IPS-18a (cell line): ENCODE results near the gene FNDC10.
"Not testable (repeated sequence)": the region's sequence is repeated elsewhere in the genome, so short reads cannot be mapped to it uniquely, and the experiment has no call there.

Experiments used
- H3K27ac ChIP-seq: one replicate; pipeline ENCODE4 v1.5.1; 2013; ENCODE audit warnings: low read length
- H3K27me3 ChIP-seq: one replicate; pipeline ENCODE4 v1.6.1; 2013; ENCODE audit warnings: mild to moderate bottlenecking, low read length; ENCODE audit not compliant: control insufficient read depth, insufficient read depth
- H3K36me3 ChIP-seq: one replicate; pipeline ENCODE4 v1.6.1; 2013; ENCODE audit warnings: low read depth, low read length; ENCODE audit not compliant: control insufficient read depth
- H3K4me1 ChIP-seq: one replicate; pipeline ENCODE4 v1.6.1; 2013; ENCODE audit warnings: low read depth, low read length; ENCODE audit not compliant: control insufficient read depth
- H3K4me3 ChIP-seq: one replicate; pipeline ENCODE4 v1.5.1; 2013; ENCODE audit warnings: low read length
- H3K9ac ChIP-seq: one replicate; pipeline ENCODE4 v1.6.1; 2013; ENCODE audit warnings: mild to moderate bottlenecking, low read length, moderate library complexity
- H3K9me3 ChIP-seq: one replicate; pipeline ENCODE4 v1.6.1; 2013; ENCODE audit warnings: low read depth, low read length; ENCODE audit not compliant: control insufficient read depth

The FNDC10 gene

GRCh38 chr1:1563688-1564087 is 36.2 kb downstream of the FNDC10 start:
- no peaks in the 10 kb centered on the region for H3K27me3 ChIP-seq
- H3K27ac ChIP-seq = no peak overlapping the region
- H3K9ac ChIP-seq = no peak overlapping the region
- H3K36me3 ChIP-seq = peaks cover 45% of the 10 kb centered on the region
- no peak overlapping the region for H3K4me3 ChIP-seq
- no peaks in the 10 kb centered on the region for H3K4me1 ChIP-seq
- no peaks in the 10 kb centered on the region for H3K9me3 ChIP-seq

DNA sequence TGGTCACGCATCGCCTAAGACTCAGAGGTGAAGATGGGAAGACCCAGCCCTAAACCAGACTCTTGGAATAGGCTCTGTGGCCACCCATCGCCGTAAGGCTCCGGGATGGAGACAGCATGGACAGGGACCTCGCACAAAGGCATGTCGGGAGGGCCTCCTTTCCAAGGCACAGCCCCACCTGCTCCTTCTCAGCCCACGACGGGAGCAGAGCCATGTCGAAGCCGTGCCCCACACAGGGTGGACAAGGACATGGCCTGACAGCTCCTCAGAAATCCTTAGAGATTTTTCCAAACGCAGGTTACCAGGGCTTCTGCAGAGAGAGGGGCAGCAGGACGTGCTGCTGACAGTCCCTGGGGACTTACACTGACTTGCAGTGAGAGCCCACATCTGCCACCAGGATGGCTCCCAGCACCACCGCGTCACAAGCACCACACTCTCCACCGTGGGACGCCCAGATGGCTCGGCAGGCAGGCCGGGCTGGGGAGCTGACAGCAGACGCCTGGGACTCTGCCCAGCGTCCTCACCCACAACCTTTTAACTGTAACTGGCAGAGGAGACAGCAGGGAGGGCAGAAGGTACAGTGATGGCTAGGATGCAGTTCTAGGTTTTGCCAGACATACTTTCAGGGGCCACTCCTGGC is 37.3 kb downstream of the FNDC10 start:
- no peak overlapping the region for H3K27ac ChIP-seq
- no peaks in the 10 kb centered on the region for H3K27me3 ChIP-seq
- H3K9ac ChIP-seq = no peak overlapping the region
- no peak overlapping the region for H3K4me3 ChIP-seq
- no peaks in the 10 kb centered on the region for H3K4me1 ChIP-seq
- peaks cover 45% of the 10 kb centered on the region for H3K36me3 ChIP-seq
- no peaks in the 10 kb centered on the region for H3K9me3 ChIP-seq

DNA sequence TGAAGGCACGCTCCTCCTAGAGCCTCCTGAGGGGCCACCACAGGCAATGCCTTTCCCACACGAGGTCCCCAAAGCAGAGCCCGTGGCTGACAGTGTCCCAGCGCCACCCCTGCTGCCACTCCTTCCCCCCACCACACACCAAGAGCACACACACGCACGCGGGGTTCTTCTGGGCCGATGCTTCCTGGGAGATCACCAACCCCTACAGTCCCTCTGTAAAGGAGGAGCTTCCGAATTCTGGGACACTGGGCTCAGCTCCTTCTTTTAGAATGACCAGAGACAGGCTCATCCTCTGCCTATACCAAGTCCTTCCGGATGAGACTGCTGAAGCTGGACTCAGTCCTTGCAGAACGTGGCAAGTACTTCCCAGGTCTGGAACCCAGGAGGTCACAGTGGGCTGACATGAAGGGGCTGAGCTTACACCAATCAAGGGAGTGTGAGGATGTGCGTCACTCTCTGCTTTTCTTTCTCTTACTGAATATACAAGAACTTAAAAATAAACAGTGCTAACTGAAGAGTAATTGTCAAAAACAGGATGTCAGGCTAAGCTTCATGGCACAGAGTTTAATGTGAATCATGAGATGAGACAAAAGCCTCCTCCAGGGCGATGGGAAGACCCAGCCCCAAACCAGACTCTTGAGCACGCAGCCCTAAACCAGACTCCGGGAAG is 38.0 kb downstream of the FNDC10 start:
- Histone ChIP-seq H3K27ac (no peak overlapping the region), H3K9me3 (no peaks in the 10 kb centered on the region), H3K36me3 (peaks cover 45% of the 10 kb centered on the region), H3K27me3 (no peaks in the 10 kb centered on the region), H3K4me1 (no peaks in the 10 kb centered on the region), H3K4me3 (no peak overlapping the region), H3K9ac (no peak overlapping the region)

DNA sequence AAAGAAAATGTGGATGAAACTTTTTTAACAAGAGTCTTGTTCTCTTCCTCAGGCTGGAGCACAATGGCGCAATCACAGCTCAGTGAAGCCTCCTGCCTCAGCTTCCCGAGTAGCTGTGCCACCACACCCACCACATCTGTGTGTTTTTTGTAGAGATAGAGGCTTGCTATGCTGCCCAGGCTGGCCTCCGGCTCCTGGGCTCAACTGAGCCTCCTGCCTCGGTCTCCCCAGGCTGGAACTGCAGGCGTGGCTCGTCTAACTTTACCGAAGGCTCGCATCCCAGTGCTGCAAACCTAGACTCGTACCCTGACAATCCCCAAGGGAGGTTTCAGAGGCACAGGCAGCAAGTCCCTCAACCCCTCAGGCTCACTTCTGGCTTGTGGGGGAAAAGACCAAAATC is 39.8 kb downstream of the FNDC10 start:
- H3K27me3 ChIP-seq = no peaks in the 10 kb centered on the region
- no peaks in the 10 kb centered on the region for H3K4me1 ChIP-seq
- no peak overlapping the region for H3K4me3 ChIP-seq
- H3K9me3 ChIP-seq = no peaks in the 10 kb centered on the region
- H3K36me3 ChIP-seq = peaks cover 36% of the 10 kb centered on the region
- H3K27ac ChIP-seq = no peak overlapping the region
- no peak overlapping the region for H3K9ac ChIP-seq

DNA sequence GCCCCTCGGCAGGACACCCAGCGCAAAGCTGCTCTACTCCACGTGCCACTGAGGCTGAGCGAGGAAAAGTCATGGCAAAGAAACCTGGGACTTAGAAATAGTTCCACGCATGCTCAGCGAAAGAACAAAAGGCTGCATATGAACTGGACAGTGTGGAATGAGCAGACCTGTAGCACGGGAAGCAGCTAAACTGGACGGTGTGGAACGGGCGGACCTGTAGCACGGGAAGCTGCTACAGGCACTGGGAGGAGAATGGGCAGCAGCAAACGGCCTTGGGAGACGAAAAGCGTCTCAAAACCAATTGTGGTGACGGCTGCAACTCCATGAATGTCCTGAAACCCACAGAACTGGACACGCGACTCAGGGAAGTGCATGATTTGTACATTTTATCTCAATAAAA is 40.9 kb downstream of the FNDC10 start:
- Histone ChIP-seq H3K27ac (no peak overlapping the region), H3K4me3 (no peak overlapping the region), H3K27me3 (no peaks in the 10 kb centered on the region), H3K4me1 (no peaks in the 10 kb centered on the region), H3K36me3 (peaks cover 28% of the 10 kb centered on the region), H3K9ac (no peak overlapping the region), H3K9me3 (no peaks in the 10 kb centered on the region)

GRCh38 chr1:1558591-1558990 is 41.3 kb downstream of the FNDC10 start:
- Histone ChIP-seq H3K27me3 (no peaks in the 10 kb centered on the region), H3K4me1 (no peaks in the 10 kb centered on the region), H3K9me3 (no peaks in the 10 kb centered on the region), H3K36me3 (peaks cover 24% of the 10 kb centered on the region), H3K4me3 (no peak overlapping the region), H3K9ac (no peak overlapping the region), H3K27ac (no peak overlapping the region)

- H3K27ac ChIP-seq, H3K4me3 ChIP-seq, H3K9ac ChIP-seq, H3K4me1 ChIP-seq, H3K9me3 ChIP-seq, H3K27me3 ChIP-seq: not testable (repeated sequence)
- H3K36me3 ChIP-seq = peaks cover 18% of the 10 kb centered on the region
These were observed 42.2 kb downstream of the FNDC10 start for GRCh38 chr1:1557688-1558087.

DNA sequence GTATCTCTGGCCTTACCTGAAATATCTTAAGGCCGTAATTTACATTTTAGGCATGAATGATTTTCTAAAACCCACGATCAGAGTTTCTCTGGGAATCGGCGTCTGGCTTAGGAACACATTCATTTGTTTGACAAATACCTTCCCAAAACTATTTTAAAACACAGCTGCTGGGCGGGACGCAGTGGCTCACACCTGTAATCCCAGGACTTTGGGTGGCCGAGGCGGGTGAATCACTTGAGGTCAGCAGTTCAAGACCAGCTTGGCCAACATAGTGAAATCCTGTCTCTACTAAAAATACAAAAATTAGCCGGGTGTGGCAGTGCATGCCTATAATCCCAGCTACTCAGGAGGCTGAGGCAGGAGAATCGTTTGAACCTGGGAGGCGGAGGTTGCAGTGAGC is 43.0 kb downstream of the FNDC10 start:
- H3K36me3 ChIP-seq = peaks cover 11% of the 10 kb centered on the region
- not testable (repeated sequence) for H3K9me3 ChIP-seq, H3K27ac ChIP-seq

DNA sequence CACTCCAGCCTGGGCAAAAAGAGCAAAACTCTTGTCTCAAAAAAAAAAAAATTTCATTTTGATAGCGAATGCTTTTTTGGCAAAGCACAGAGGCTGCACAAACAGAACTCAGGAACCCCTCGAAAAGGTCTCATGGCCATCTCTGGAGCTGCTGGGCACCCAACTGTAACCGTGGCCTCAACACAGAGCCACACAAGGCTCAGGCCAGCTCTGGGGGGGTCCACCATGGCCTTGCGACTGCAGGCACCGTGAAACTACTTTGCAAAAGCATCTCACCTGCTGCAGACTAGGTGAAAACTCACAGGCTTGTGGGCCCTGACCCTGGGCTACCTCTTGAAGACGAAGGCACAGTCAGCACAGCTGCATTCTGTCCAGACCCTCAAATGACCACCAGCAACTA is 43.4 kb downstream of the FNDC10 start:
- no peaks in the 10 kb centered on the region for H3K27me3 ChIP-seq
- H3K4me1 ChIP-seq = no peaks in the 10 kb centered on the region
- no peak overlapping the region for H3K27ac ChIP-seq
- H3K36me3 ChIP-seq = peaks cover 6% of the 10 kb centered on the region
- no peak overlapping the region for H3K4me3 ChIP-seq
- no peaks in the 10 kb centered on the region for H3K9me3 ChIP-seq
- no peak overlapping the region for H3K9ac ChIP-seq

More for the DNA sequence above, 43.0 kb downstream of the FNDC10 start:
- H3K27me3 ChIP-seq, H3K9ac ChIP-seq, H3K4me1 ChIP-seq, H3K4me3 ChIP-seq: not testable (repeated sequence)

- Histone ChIP-seq H3K36me3 (peaks cover under 1% of the 10 kb centered on the region), H3K9ac (no peak overlapping the region), H3K4me1 (no peaks in the 10 kb centered on the region), H3K4me3 (no peak overlapping the region), H3K27ac (no peak overlapping the region), H3K9me3 (no peaks in the 10 kb centered on the region), H3K27me3 (no peaks in the 10 kb centered on the region)
These were observed 44.7 kb downstream of the FNDC10 start for GRCh38 chr1:1554926-1555915.

GRCh38 chr1:1554550-1554925 is 45.4 kb downstream of the FNDC10 start:
- Histone ChIP-seq H3K27ac (no peak overlapping the region), H3K4me3 (no peak overlapping the region), H3K9ac (no peak overlapping the region), H3K4me1 (no peaks in the 10 kb centered on the region), H3K27me3 (no peaks in the 10 kb centered on the region), H3K36me3 (no peaks in the 10 kb centered on the region), H3K9me3 (no peaks in the 10 kb centered on the region)
